K562 (cell line): ENCODE measurements around the gene PPIP5K2. TPM values are rescaled to one million over a fixed set of nuclear protein-coding genes. Genes with fewer than 3 reads are reported as not detected.

Experiments used
- ATAC-seq: fragments of 200-7000 bp; cut with Tn5 transposase; 3 replicates; pipeline ENCODE4 v1.9.1; 2020; ENCODE audit warnings: moderate library complexity
- BruUV-seq: library from RNA; stranded (reverse); fragments of 400-500 nt; replicated peaks from 2 replicates; lab custom pipeline; 2021; lab: Mats Ljungman, UMichigan
- CTCF ChIA-PET: fragments of 300-600 bp; formaldehyde crosslinking; extraction: SDS; loops from one replicate; lab custom pipeline; 2021; ENCODE audit warnings: low intra/inter-chr PET ratio; lab: Yijun Ruan, JAX
- POLR2A ChIA-PET: fragments of 300-600, 350-650 bp; sonication (Branson Sonifier 250); formaldehyde crosslinking; extraction: SDS; loops from one replicate; lab custom pipeline; 2021; ENCODE audit warnings: antibody characterized with exemption, inconsistent platforms; lab: Yijun Ruan, JAX
- DNase-seq, 4 experiments: peaks; one replicate each; pipeline versions ENCODE4 v3.0.0 to v3.0.0-alpha.2; 2011 to 2018; ENCODE audit warnings: low spot score in 3 of 4, mixed read lengths in 3 of 4; ENCODE audit errors: extremely low read depth in 1 of 4
- FAIRE-seq: peaks from 2 replicates; lab custom pipeline; 2011; peaks lifted over from hg19 to GRCh38; lab: Jason Lieb, UNC
- H2AFZ ChIP-seq: 2 replicates; pipeline ENCODE4 v1.6.0; 2011; ENCODE audit warnings: low read depth, low read length, control low read depth, inconsistent platforms
- H3K27ac ChIP-seq: fragments of 200-600 bp; 3 replicates; pipeline ENCODE4 v1.8.0; 2011; ENCODE audit warnings: low read depth, mild to moderate bottlenecking, control low read depth, inconsistent platforms, low read length, moderate library complexity, mixed read lengths; ENCODE audit errors: extremely low read depth
- H3K27me3 ChIP-seq, 2 experiments: fragments of 300-600 bp in 1 of 2; 2 replicates in 1 of 2; 3 replicates in 1 of 2; pipeline versions ENCODE4 v1.6.0 to v1.8.0; 2011; ENCODE audit warnings: inconsistent platforms in 2 of 2, low read length in 2 of 2, mild to moderate bottlenecking in 1 of 2, mixed read lengths in 1 of 2, moderate library complexity in 1 of 2; ENCODE audit not compliant: control insufficient read depth in 2 of 2, insufficient read depth in 2 of 2
- H3K36me3 ChIP-seq: fragments of 300-600 bp; 3 replicates; pipeline ENCODE4 v1.8.0; 2011; ENCODE audit warnings: mild to moderate bottlenecking, low read length, inconsistent platforms; ENCODE audit not compliant: control insufficient read depth, insufficient read depth
- H3K4me1 ChIP-seq, 2 experiments: fragments of 200-600 bp in 1 of 2; replicated peaks in 1 of 2; 2 replicates in 1 of 2; 3 replicates in 1 of 2; pipeline versions ENCODE4 v1.5.1 to v1.8.0; 2011; ENCODE audit warnings: inconsistent platforms in 2 of 2, low read length in 2 of 2, mild to moderate bottlenecking in 1 of 2, mixed read lengths in 1 of 2, moderate library complexity in 1 of 2; ENCODE audit not compliant: control insufficient read depth in 2 of 2, insufficient read depth in 2 of 2
- H3K4me2 ChIP-seq: 2 replicates; pipeline ENCODE4 v1.6.1; 2011; ENCODE audit warnings: low read length, control low read depth, inconsistent platforms, mixed read lengths; ENCODE audit not compliant: insufficient read depth
- H3K4me3 ChIP-seq: fragments of 200-600 bp; sonication (generic), shearing (Covaris generic); 2 replicates; pipeline ENCODE4 v1.5.1; 2016; ENCODE audit warnings: control low read depth, inconsistent platforms
- H3K79me2 ChIP-seq: fragments of 200-600 bp; 3 replicates; pipeline ENCODE4 v1.8.0; 2011; ENCODE audit warnings: low read length, inconsistent platforms; ENCODE audit not compliant: control insufficient read depth, insufficient read depth
- H3K9ac ChIP-seq, 2 experiments: 2 replicates each; pipeline versions ENCODE4 v1.6.0 to v1.6.1; 2011; ENCODE audit warnings: low read depth in 2 of 2, low read length in 2 of 2, control low read depth in 1 of 2, inconsistent platforms in 1 of 2, mild to moderate bottlenecking in 1 of 2, mixed read lengths in 1 of 2; ENCODE audit not compliant: insufficient read depth in 1 of 2
- H3K9me1 ChIP-seq: one replicate; pipeline ENCODE4 v1.6.0; 2011; ENCODE audit warnings: inconsistent platforms, mild to moderate bottlenecking, low read length, moderate library complexity; ENCODE audit not compliant: control insufficient read depth, insufficient read depth
- H3K9me3 ChIP-seq: replicated peaks from 2 replicates; pipeline ENCODE4 v1.5.1; 2011; ENCODE audit warnings: low read depth, low read length, inconsistent platforms; ENCODE audit not compliant: control insufficient read depth, insufficient read depth
- H4K20me1 ChIP-seq: replicated peaks from 2 replicates; pipeline ENCODE4 v1.6.1; 2011; ENCODE audit warnings: low read length, inconsistent platforms, mixed read lengths; ENCODE audit not compliant: control insufficient read depth, insufficient read depth
- ADNP ChIP-seq: fragments of 200-800 bp; sonication (Bioruptor generic); IDR thresholded peaks from 2 replicates; pipeline ENCODE4 v1.6.1; 2016; ENCODE audit warnings: missing genetic modification characterization, missing compliant biosample characterization
- GATAD2B ChIP-seq: fragments of 450-650 bp; IDR thresholded peaks from 2 replicates; pipeline ENCODE4 v1.6.1; 2017; ENCODE audit warnings: mild to moderate bottlenecking, borderline replicate concordance
- HMBOX1 ChIP-seq: sonication (generic); IDR thresholded peaks from 2 replicates; pipeline ENCODE4 v1.6.1; 2016
- MIER1 ChIP-seq: fragments of 450-650 bp; IDR thresholded peaks from 2 replicates; pipeline ENCODE4 v1.6.1; 2016; ENCODE audit warnings: antibody characterized with exemption, mild to moderate bottlenecking, low read depth
- ZNF324 ChIP-seq: fragments of 250-450 bp; sonication (Bioruptor Pico); IDR thresholded peaks from 2 replicates; pipeline ENCODE4 v1.4.0; 2020; ENCODE audit warnings: mild to moderate bottlenecking
- ZNF764 ChIP-seq: fragments of 250-450 bp; sonication (Bioruptor Pico); IDR thresholded peaks from 2 replicates; pipeline ENCODE4 v1.4.0; 2020; ENCODE audit warnings: low read depth, mild to moderate bottlenecking, moderate library complexity
- whole genome bisulfite sequencing: fragments of 100-300 bp; shearing (Covaris generic); methylation state at CpG from one replicate; pipeline ENCODE4 v1.1.6; 2016; ENCODE audit warnings: low coverage, mixed read lengths; ENCODE audit not compliant: insufficient coverage; ENCODE audit errors: missing lambda C conversion rate; 5-methylcytosine and 5-hydroxymethylcytosine counted together
- in situ Hi-C: fragments of 300-500 bp; cut with MboI; formaldehyde crosslinking; loops from 4 replicates; pipeline ENCODE4 v1.15.0; 2018; ENCODE audit warnings: inconsistent platforms, mixed read lengths
- intact Hi-C: fragments of 100-400 bp; cut with micrococcal nuclease; formaldehyde crosslinking; loops from 2 replicates; pipeline ENCODE4 v1.14.2; 2022
- polyA plus RNA-seq, 8 experiments: library from polyadenylated mRNA; depleted of rRNA in 4 of 8; stranded (reverse) in 5 of 8; unstranded in 3 of 8; fragments of >200 nt; fragmentation: Nextera tagmentation in 2 of 8; fragmentation: Illumina TruSeq in 1 of 8; extraction: Ambion mirVana in 2 of 8; extraction: Trizol in 1 of 8; gene quantifications; 2 replicates each; pipeline versions ENCODE4 v1.2.1 to v1.2.3, GENCODE V29; 2011 to 2014; ENCODE audit warnings: inconsistent platforms in 1 of 8, missing spikeins in 1 of 8
- total RNA-seq, 7 experiments: library from RNA; depleted of rRNA in 6 of 7; stranded (reverse); fragments of >200 nt in 6 of 7; fragmentation: Illumina TruSeq in 2 of 7; extraction: Trizol in 2 of 7; gene quantifications; 2 replicates each; pipeline versions ENCODE4 v1.2.1 to v1.2.3, GENCODE V29; 2011 to 2021; ENCODE audit warnings: low replicate concordance in 1 of 7

PPIP5K2 gene
- total and polyA plus RNA-seq, 9 of the 15 experiments (the other 6 are each of a cell fraction or from before 2014, with no cell fraction given), result 39.4 to 150 (median 99.1) TPM

GRCh38 chr5:103126557-103126956, 6.5 kb downstream of the PPIP5K2 start:
- peaks cover 45% of the 10 kb centered on the region for H3K36me3 ChIP-seq
- ChIA-PET POLR2A (interaction anchor here (0.6 kb wide), 1 partner anchor 428 kb away, joined by 3 read pairs; no protein-coding TSS in a partner anchor), CTCF (no interaction called here)
- H3K9ac ChIP-seq, result no peak overlapping the region
- no peak for TF ChIP-seq GATAD2B
- TF ChIP-seq ZNF324 (CRISPR knock-in tag), result no peak
- no peak for TF ChIP-seq MIER1
- no peak for TF ChIP-seq ZNF764 (CRISPR knock-in tag)
- H3K4me3 ChIP-seq, result no peak overlapping the region
- DNase-seq, result no peak
- no peaks in the 10 kb centered on the region for H3K9me1 ChIP-seq
- peaks cover 90% of the 10 kb centered on the region for H3K79me2 ChIP-seq
- BruUV-seq, result no TSS peak
- in situ Hi-C loops (no loop called here), intact Hi-C loops (loop anchor here (10.0 kb wide), 1 partner anchor 958 kb away; no protein-coding TSS in a partner anchor)
- H3K9me3 ChIP-seq, result no peaks in the 10 kb centered on the region
- H4K20me1 ChIP-seq, result no peaks in the 10 kb centered on the region
- 49% methylated on average over 5 of the region's 5 CpGs for WGBS
- H3K4me1 ChIP-seq, result peaks cover 0 to 12% of the 10 kb centered on the region in 2 experiments; a peak in 3 of 5 replicates
- H3K27me3 ChIP-seq, result no peaks in the 10 kb centered on the region
- no peak for FAIRE-seq
- no peak overlapping the region for H2AFZ ChIP-seq
- peak; percentile 11 for ATAC-seq
- H3K27ac ChIP-seq, result no peak overlapping the region
- no peak overlapping the region for H3K4me2 ChIP-seq

GRCh38 chr5:103127292-103127817, 7.3 kb downstream of the PPIP5K2 start:
- Histone ChIP-seq H3K27me3 (no peaks in the 10 kb centered on the region), H3K4me1 (peaks cover 0 to 11% of the 10 kb centered on the region in 2 experiments; a peak in 3 of 5 replicates), H3K36me3 (peaks cover 47% of the 10 kb centered on the region), H4K20me1 (no peaks in the 10 kb centered on the region), H3K4me3 (no peak overlapping the region), H3K27ac (no peak overlapping the region), H3K79me2 (peaks cover 82% of the 10 kb centered on the region), H3K9me3 (no peaks in the 10 kb centered on the region), H2AFZ (no peak overlapping the region), H3K4me2 (no peak overlapping the region), H3K9ac (no peak overlapping the region), H3K9me1 (no peaks in the 10 kb centered on the region)
- 77% methylated on average over 2 of the region's 2 CpGs for WGBS
- CTCF ChIA-PET, result no interaction called here
- intact Hi-C loops (loop anchor here (10.0 kb wide), 1 partner anchor 957 kb away; no protein-coding TSS in a partner anchor), in situ Hi-C loops (no loop called here)
- BruUV-seq, result no TSS peak
- ATAC-seq (peak; percentile 20; the same call in 2 of the 3 replicates), DNase-seq (no peak), FAIRE-seq (no peak)
- TF ChIP-seq ADNP (tag), result no peak
- peak; percentile 45; the same call in 1 of the 2 replicates for TF ChIP-seq HMBOX1
- POLR2A ChIA-PET, result no interaction called here
